HT-29 (cell line): ENCODE measurements around the gene CACNA1E. TPM values are rescaled to one million over a fixed set of nuclear protein-coding genes. Genes with fewer than 3 reads are reported as not detected.
"Not testable (repeated sequence)": the region's sequence is repeated elsewhere in the genome, so short reads cannot be mapped to it uniquely, and the experiment has no call there.

Source experiments
- DNase-seq: peaks from one replicate; pipeline ENCODE4 v3.0.0-alpha.2; 2015; ENCODE audit warnings: low spot score
- total RNA-seq: library from RNA; depleted of rRNA; stranded (reverse); fragments of >200 nt; shearing (Covaris generic); gene quantifications from 2 replicates; pipeline ENCODE4 v1.2.3, GENCODE V29; 2014

Gene CACNA1E
- total RNA-seq, 1 experiment from 2014 or later = not detected

- no peak for DNase-seq
These were observed 33.4 kb downstream of the CACNA1E start for GRCh38 chr1:181516706-181517105.

DNA sequence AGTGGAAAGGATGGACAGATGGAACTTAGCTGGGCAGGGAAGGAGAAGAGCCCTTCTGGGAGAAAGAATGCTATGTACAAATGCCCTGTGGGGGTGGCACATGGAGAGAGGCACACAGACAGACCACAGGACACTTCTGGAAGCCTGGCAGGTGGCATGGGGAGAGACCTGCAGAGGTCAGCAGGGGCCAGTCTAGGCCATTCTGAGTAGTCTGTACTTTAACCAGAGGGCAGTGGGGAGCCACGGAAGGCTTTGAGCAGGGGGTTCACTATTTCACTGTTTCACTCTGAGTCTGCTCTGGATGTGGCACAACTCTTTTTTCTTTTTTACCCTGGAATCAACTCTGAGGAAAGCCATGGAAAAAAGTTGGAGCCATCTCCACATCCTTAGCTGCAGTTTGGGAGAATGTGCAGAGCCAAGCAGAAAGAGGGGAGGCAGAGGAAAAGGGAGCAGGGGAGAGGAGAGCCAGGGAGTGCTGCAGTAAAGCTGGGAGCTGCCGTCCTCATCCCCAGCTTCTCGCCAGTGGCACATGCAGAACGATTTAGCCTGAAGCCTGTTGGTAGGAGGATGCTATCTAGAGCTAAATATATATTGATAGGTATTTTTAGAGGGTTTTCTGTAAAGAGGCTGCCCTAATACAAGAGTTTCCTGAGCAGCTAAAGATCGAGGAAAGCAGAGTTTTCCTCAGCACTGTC is 34.0 kb downstream of the CACNA1E start:
- no peak for DNase-seq

DNA sequence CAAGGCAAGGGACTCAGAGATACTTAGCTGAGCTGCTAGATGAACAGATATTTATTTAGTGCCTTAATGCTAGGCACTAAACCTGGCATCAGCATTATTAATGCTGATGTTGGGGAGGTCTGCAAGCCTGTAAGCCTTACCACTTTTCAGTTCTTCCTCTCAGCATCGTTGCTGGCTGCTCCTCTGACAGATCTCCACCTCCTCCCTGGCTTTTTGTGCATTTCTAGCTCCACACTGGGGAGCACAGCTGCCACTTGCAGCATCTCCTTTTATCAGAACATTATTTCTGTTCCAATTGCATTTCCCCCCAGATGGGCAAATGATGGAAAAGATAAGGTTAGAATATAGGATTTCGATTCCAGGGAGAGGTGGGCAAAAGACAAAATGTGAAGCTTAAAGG is 34.8 kb downstream of the CACNA1E start:
- DNase-seq = no peak

GRCh38 chr1:181522864-181523263 is 39.5 kb downstream of the CACNA1E start:
- DNase-seq = no peak

- DNase-seq = no peak
These were observed 41.9 kb downstream of the CACNA1E start for GRCh38 chr1:181525104-181525721.

- DNase-seq = not testable (repeated sequence)
These were observed 44.9 kb downstream of the CACNA1E start for GRCh38 chr1:181528241-181528640.

DNA sequence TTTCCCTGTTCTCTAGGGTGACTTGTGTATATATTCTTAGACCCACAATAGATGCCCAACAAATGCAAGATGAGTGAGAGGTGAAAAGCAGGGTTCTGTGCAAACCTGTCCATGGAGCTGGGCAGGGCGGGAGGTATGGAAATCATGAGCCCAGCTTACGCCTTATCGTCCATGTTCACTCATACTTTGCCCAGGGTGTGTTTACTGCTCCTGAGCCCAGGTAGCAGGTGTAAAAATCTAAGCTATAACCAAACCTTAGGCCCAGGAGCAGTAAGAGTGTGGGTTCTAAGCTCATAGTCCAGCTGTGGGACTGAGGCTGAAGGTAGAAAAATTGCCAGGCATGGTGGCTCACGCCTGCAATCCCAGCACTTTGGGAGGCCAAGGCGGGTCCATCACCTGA is 48.1 kb downstream of the CACNA1E start:
- no peak for DNase-seq

GRCh38 chr1:181531951-181532600 is 48.8 kb downstream of the CACNA1E start:
- DNase-seq = no peak

DNA sequence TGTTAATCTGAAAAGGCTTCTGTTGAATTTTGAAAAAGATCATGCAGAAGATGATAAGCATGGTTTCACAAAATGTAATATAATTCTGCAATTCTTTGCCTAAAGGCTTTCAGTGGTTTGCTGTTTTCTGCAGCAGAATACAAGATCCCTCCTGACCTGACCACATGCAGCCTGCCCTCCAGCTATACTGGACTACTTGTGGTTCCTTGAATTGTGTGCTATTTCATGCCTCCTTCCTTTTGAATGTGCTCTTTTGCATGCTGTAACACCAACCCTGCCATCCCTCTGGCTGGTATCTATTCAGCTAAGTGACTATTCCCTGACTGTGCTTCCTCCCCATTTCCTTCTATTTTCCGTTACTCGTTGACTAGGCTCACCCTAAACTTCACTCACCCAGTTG is 55.5 kb downstream of the CACNA1E start:
- DNase-seq = no peak

DNA sequence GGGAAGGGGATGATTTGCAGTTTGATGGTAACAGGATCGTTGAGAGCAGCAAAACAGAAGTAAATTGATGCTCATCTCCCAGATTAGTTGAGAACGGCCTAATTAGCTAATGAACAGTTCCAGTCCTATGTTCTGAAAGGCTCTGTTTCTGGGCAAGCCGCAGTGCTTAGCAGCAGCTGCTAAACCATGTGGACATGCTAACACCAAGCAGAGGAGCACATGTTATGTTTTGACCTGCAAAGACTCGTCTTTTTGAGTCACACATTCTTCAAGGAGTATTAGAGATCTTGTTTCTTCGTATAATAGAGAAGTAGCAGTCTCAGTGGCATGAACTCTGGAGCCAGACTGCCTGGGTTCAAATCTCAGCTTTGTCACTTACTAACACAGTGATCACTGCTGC is 58.1 kb downstream of the CACNA1E start:
- DNase-seq = no peak

- no peak for DNase-seq
These were observed 58.6 kb downstream of the CACNA1E start for GRCh38 chr1:181541947-181542346.

DNA sequence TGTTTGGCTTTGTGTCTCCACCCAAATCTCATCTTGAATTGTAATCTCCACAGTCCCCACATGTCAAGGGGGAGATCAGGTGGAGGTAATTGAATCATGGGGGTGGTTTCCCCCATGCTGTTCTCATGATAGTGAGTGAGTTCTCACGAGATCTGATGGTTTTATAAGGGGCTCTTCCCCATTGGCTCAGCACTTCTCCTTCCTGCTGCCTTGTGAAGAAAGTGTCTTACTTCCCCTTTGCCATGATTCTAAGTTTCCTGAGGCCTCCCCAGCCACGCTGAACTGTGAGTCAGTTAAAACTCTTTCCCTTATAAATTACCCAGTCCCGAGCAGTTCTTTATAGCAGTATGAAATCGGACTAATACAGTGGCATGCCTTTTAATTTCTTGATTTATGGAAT is 59.1 kb downstream of the CACNA1E start:
- DNase-seq = not testable (repeated sequence)

- no peak for DNase-seq
These were observed 62.1 kb downstream of the CACNA1E start for GRCh38 chr1:181545395-181545794.

DNA sequence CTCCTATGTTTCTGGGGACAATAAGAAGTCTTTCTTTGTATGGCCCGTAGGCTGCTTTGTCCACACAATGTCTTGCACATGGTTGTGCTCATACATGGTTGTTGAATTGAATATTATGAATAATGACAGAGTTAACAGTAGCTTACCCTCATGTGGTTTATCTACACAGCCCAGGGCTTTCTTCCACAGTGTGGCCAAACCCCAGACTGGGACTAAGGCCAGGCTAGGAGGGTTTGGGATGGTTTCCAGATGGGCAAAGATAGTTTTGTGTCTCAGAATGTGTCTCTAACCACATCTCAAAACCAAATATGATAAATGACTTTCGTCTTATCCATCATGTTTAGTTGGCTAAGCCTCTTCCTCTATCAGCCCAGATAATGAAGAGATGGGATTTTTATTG is 65.2 kb downstream of the CACNA1E start:
- DNase-seq = no peak

DNA sequence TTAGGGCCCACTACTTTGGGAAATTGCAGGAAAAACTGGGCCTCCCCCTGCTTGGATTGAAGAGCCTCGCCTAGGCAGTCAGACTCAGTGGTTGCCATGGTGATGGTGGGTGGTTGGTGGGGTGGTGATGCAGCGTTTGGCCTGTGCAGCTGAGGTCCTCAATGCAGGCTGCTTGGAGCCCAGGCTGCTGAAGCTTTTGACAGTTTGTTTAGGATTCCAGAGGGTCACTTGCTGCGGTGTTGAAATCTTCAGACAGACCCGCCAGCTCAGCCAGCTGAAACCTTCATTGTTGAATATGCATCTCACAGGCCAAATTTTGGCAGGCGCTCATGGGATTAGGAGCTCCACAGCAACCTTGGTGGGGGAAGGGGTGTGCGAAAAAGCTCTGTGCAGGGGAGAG is 67.9 kb downstream of the CACNA1E start:
- DNase-seq = no peak

- DNase-seq = no peak
These were observed 68.4 kb downstream of the CACNA1E start for GRCh38 chr1:181551754-181552153.

GRCh38 chr1:181554465-181554864 is 71.1 kb downstream of the CACNA1E start:
- DNase-seq = no peak

DNA sequence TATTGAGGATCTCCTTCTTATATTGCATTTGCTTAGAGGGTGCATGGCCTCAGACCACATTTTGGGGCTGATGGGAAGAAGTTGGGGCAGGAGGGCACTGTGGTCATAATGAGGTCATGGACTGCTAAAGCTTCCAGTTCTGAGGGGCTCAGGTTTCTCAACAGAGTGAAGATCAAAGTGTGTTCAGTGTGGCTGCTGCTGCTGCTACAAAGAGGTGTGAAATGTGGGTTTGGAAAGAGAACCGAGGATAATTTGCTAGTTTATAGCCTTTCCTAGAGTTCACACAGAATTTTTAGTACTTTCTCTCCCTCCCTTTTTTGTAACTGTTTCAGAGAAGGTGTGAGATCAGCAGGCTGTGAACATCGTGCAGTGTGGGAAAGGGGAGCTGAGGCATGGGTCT is 73.3 kb downstream of the CACNA1E start:
- no peak for DNase-seq

GRCh38 chr1:181557313-181557712 is 74.0 kb downstream of the CACNA1E start:
- no peak for DNase-seq

GRCh38 chr1:181558416-181558815 is 75.1 kb downstream of the CACNA1E start:
- DNase-seq = no peak

DNA sequence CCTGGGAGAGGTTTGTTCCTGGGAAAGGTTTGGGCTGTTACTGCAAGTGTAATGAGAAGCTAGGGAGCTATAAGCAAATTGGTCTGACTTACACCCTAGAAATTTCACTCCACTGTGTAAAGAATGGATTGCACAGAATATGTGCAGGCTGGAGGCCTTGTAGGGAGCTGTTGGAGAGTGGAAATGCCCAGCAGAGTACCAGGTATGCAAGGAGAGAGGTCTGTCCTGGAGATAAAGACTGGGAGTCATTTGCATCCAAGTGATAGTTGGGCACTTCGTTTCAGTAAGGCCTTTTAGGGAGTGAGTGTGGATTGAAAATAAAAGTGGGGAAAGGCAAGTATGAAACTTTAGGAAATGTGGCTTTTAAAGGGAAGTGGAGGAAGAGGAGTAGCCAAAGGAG is 75.8 kb downstream of the CACNA1E start:
- DNase-seq = no peak

DNA sequence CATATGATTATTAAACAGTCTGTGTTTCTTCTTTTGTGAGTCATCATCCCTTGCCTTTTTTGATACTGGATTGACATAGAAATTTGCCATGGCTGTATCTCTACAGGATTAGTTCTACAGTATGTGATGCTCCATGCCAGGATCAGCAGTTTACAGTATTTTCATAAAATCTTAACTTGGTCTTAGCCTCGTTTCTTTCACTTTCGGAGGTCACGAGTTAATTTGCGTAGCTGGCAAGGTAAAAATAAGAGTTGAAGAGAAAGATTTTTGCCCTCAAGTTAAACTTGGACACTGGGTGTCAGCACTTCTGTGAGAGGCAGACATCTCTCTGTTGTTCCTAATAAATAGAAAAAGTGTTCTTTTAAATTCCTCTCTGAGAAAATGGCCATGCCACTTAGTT is 79.1 kb downstream of the CACNA1E start:
- no peak for DNase-seq

DNA sequence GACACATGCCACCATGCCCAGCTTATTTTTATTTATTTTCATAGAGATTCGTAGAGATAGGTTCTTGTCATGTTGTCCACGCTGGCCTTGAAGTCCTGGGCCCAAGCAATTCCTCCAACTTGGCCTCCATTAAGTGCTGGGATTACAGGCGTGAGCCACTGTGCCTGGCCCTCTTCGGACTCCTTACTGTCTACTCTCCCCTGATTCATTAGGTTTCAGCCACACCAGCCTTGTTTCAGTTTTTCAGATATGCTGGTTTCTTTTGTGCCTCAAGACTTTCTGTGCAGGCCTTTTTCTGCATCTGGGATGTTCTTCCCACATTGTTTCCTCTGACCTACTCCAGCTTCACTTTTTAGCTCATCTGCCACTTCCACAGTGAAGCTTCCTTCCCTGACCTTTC is 85.4 kb downstream of the CACNA1E start:
- DNase-seq = no peak
